GM10266 (cell line): ENCODE measurements around the gene ALOX12B.
"Not testable (repeated sequence)": the region's sequence is repeated elsewhere in the genome, so short reads cannot be mapped to it uniquely, and the experiment has no call there.

Experiments used
- DNase-seq: peaks from one replicate; pipeline ENCODE4 v3.0.0; 2012; ENCODE audit errors: extremely low spot score
- TF ChIP-seq, protein P1 (sequence below): IDR thresholded peaks from 2 replicates; pipeline ENCODE4 v1.5.1; 2012; ENCODE audit warnings: mild to moderate bottlenecking, low read depth; ENCODE audit not compliant: control insufficient read depth, insufficient read depth; ENCODE audit errors: missing control alignments

ALOX12B gene

GRCh38 chr17:8032442-8032841 lies 55.1 kb downstream of the ALOX12B start:
- TF ChIP-seq, protein P1, sequence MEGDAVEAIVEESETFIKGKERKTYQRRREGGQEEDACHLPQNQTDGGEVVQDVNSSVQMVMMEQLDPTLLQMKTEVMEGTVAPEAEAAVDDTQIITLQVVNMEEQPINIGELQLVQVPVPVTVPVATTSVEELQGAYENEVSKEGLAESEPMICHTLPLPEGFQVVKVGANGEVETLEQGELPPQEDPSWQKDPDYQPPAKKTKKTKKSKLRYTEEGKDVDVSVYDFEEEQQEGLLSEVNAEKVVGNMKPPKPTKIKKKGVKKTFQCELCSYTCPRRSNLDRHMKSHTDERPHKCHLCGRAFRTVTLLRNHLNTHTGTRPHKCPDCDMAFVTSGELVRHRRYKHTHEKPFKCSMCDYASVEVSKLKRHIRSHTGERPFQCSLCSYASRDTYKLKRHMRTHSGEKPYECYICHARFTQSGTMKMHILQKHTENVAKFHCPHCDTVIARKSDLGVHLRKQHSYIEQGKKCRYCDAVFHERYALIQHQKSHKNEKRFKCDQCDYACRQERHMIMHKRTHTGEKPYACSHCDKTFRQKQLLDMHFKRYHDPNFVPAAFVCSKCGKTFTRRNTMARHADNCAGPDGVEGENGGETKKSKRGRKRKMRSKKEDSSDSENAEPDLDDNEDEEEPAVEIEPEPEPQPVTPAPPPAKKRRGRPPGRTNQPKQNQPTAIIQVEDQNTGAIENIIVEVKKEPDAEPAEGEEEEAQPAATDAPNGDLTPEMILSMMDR, result no peak

DNA sequence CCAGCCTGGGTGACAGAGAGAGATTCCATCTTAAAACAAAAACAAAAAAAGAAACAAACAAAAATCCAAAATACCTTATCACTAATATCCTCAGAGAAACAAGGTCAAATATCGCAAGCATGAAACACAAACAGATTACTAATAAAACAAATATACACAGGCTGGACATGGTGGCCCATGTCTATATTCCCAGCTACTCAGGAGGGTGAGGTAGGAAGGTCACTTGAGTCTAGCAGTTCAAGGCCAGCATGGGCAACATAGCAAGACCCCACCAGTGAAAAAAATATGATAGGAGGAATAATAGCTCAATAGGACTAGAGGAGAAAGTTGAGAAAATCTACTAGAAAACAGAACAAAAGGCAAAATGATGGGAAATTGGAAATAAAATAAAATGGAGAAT lies 55.6 kb downstream of the ALOX12B start:
- DNase-seq, result no peak
- TF ChIP-seq, protein P1, result no peak

More at GRCh38 chr17:8032442-8032841, 55.1 kb downstream of the ALOX12B start:
- DNase-seq, result no peak

GRCh38 chr17:8031261-8031661 lies 56.3 kb downstream of the ALOX12B start:
- DNase-seq, result no peak
- TF ChIP-seq, protein P1, result no peak

DNA sequence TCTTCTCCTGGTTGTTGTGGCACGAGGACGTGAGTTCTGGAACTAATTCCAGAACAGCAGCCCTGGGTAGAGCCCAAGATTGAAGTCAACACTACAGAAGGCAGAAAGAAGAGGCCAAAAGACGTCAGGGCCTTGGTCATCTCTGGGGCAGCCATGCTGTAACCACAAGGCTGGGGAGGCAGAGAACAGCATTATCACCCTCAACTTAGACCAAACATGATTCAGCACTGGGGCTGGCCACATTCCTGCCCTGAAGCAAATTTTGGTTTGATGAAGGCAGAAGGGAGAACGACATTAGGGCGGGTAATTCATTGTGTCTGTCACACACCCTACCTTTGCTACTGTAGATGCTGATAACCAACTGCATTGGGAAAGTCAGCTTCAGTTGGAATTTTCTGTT lies 58.4 kb downstream of the ALOX12B start:
- TF ChIP-seq, protein P1, result no peak
- DNase-seq, result no peak

DNA sequence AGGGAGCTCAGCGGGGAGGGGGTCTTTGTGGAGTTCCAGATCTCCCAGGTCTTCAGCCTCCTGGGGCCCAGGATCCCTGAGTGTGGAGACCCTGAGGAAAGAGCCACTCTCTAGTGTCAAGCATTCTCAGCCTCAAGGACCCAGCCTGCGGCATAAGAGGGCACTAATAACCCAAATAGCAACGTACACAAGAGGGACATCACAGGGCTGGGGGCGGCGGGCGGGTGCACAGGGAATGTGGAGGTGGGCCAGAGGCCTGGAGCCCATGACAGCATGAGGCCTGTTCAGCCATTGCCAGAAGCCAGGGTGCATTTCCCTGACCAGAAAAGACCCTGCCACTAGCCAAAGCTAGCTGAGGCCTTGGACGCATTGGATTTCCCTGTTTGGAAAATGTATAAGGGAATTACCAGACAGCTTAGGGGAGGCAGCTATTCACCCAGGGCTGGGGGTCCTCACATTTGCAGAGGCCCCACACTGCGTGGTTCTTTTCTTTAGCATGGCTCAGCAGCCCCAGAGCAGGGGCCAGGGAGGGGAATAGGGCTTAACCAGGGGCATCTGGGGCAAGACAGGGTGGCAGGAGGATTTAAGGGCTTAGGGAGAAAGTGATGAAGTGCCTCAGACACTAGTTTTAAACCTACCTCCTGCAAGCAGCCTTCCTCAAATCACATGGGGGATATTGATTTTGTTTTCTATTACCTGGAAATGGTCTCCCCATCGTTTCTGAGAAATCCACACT lies 62.2 kb downstream of the ALOX12B start:
- TF ChIP-seq, protein P1, result no peak
- no peak for DNase-seq

GRCh38 chr17:8024161-8024560 lies 63.4 kb downstream of the ALOX12B start:
- not testable (repeated sequence) for DNase-seq
